IMR-90 (cell line): ENCODE results near the gene TRIM40. TPM values are rescaled to one million over a fixed set of nuclear protein-coding genes. Genes with fewer than 3 reads are reported as not detected.

Experiments
- ATAC-seq: fragments of 200-7000 bp; cut with Tn5 transposase; 2 replicates; pipeline ENCODE4 v1.9.1; 2020; ENCODE audit warnings: low read depth, mild to moderate bottlenecking, moderate library complexity
- BruUV-seq: library from RNA; stranded (reverse); fragments of 400-500 nt; replicated peaks from 2 replicates; lab custom pipeline; 2021; lab: Mats Ljungman, UMichigan
- CTCF ChIA-PET: fragments of 300-600 bp; formaldehyde crosslinking; extraction: SDS; loops from one replicate; lab custom pipeline; 2021; ENCODE audit warnings: antibody characterized with exemption; lab: Yijun Ruan, JAX
- POLR2A ChIA-PET: fragments of 300-600 bp; sonication (Branson Sonifier 250); formaldehyde crosslinking; loops from one replicate; lab custom pipeline; 2022; ENCODE audit warnings: antibody characterized with exemption; ENCODE audit not compliant: unreplicated experiment; lab: Charles Lee
- DNase-seq: peaks from one replicate; pipeline ENCODE4 v3.0.0; 2013
- H2AFZ ChIP-seq: replicated peaks from 2 replicates; pipeline ENCODE3; 2013; ENCODE audit warnings: low read length, mild to moderate bottlenecking; ENCODE audit not compliant: poor library complexity
- H2AK5ac ChIP-seq: 2 replicates; pipeline ENCODE4 v1.6.1; 2013; ENCODE audit warnings: low read depth, low read length, inconsistent platforms
- H2AK9ac ChIP-seq: replicated peaks from 2 replicates; pipeline ENCODE3; 2013; ENCODE audit warnings: mild to moderate bottlenecking, low read depth, low read length, moderate library complexity; ENCODE audit not compliant: poor library complexity
- H2BK120ac ChIP-seq: 2 replicates; pipeline ENCODE4 v1.6.1; 2013; ENCODE audit warnings: low read depth, low read length, inconsistent platforms
- H2BK15ac ChIP-seq: 3 replicates; pipeline ENCODE4 v1.6.1; 2013; ENCODE audit warnings: low read depth, low read length, inconsistent platforms
- H2BK20ac ChIP-seq: 2 replicates; pipeline ENCODE4 v1.6.1; 2013; ENCODE audit warnings: low read depth, mild to moderate bottlenecking, inconsistent platforms, low read length, moderate library complexity
- H2BK5ac ChIP-seq: 2 replicates; pipeline ENCODE4 v1.6.1; 2013; ENCODE audit warnings: mild to moderate bottlenecking, low read depth, low read length, inconsistent platforms; ENCODE audit not compliant: poor library complexity, severe bottlenecking
- H3K14ac ChIP-seq: replicated peaks from 2 replicates; pipeline ENCODE4 v1.6.1; 2013; ENCODE audit warnings: low read depth, low read length, inconsistent platforms
- H3K18ac ChIP-seq: 2 replicates; pipeline ENCODE4 v1.6.1; 2013; ENCODE audit warnings: low read depth, low read length, control low read depth
- H3K23ac ChIP-seq: 2 replicates; pipeline ENCODE4 v1.6.1; 2013; ENCODE audit warnings: low read depth, low read length, inconsistent platforms
- H3K27ac ChIP-seq: 2 replicates; pipeline ENCODE4 v1.5.1; 2013; ENCODE audit warnings: mild to moderate bottlenecking, control low read depth, low read length; ENCODE audit not compliant: insufficient read depth
- H3K27me3 ChIP-seq: 2 replicates; pipeline ENCODE4 v1.6.1; 2013; ENCODE audit warnings: low read length; ENCODE audit not compliant: control insufficient read depth, insufficient read depth
- H3K36me3 ChIP-seq: 2 replicates; pipeline ENCODE4 v1.6.1; 2013; ENCODE audit warnings: low read length, mixed read lengths; ENCODE audit not compliant: control insufficient read depth, insufficient read depth
- H3K4ac ChIP-seq: 2 replicates; pipeline ENCODE4 v1.6.1; 2013; ENCODE audit warnings: low read depth, low read length, inconsistent platforms
- H3K4me1 ChIP-seq: 2 replicates; pipeline ENCODE4 v1.6.1; 2013; ENCODE audit warnings: low read length, mixed read lengths; ENCODE audit not compliant: control insufficient read depth, insufficient read depth
- H3K4me2 ChIP-seq: 2 replicates; pipeline ENCODE4 v1.6.1; 2013; ENCODE audit warnings: low read depth, mild to moderate bottlenecking, control low read depth, low read length, moderate library complexity
- H3K4me3 ChIP-seq: 2 replicates; pipeline ENCODE4 v1.5.1; 2013; ENCODE audit warnings: low read depth, mild to moderate bottlenecking, control low read depth, low read length, moderate library complexity; ENCODE audit not compliant: insufficient read depth
- H3K56ac ChIP-seq: 2 replicates; pipeline ENCODE4 v1.6.1; 2013; ENCODE audit warnings: low read length, inconsistent platforms; ENCODE audit not compliant: insufficient read depth; ENCODE audit errors: extremely low read depth
- H3K79me1 ChIP-seq, 2 experiments: 2 replicates each; pipeline ENCODE4 v1.6.1; 2013; ENCODE audit warnings: low read length in 2 of 2, inconsistent platforms in 1 of 2, low read depth in 1 of 2
- H3K9ac ChIP-seq: 2 replicates; pipeline ENCODE4 v1.6.1; 2013; ENCODE audit warnings: low read depth, low read length, control low read depth
- H3K9me1 ChIP-seq: 2 replicates; pipeline ENCODE4 v1.6.1; 2013; ENCODE audit warnings: low read length, inconsistent platforms; ENCODE audit not compliant: insufficient read depth
- H3K9me3 ChIP-seq: 2 replicates; pipeline ENCODE4 v1.6.1; 2013; ENCODE audit warnings: low read length; ENCODE audit not compliant: control insufficient read depth, insufficient read depth
- H4K20me1 ChIP-seq: 2 replicates; pipeline ENCODE4 v1.6.1; 2013; ENCODE audit warnings: low read length, inconsistent platforms; ENCODE audit not compliant: insufficient read depth
- H4K5ac ChIP-seq: 2 replicates; pipeline ENCODE4 v1.6.1; 2013; ENCODE audit warnings: mild to moderate bottlenecking, low read depth, low read length, control low read depth
- H4K8ac ChIP-seq, 2 experiments: 2 replicates each; pipeline ENCODE4 v1.6.1; 2013; ENCODE audit warnings: low read depth in 2 of 2, low read length in 2 of 2, control low read depth in 1 of 2, inconsistent platforms in 1 of 2
- H4K91ac ChIP-seq: 2 replicates; pipeline ENCODE4 v1.6.1; 2013; ENCODE audit warnings: low read depth, low read length, inconsistent platforms; ENCODE audit not compliant: insufficient read depth
- BHLHE40 ChIP-seq: fragments of 150-350 bp; IDR thresholded peaks from 2 replicates; pipeline ENCODE4 v1.6.1; 2016; ENCODE audit warnings: mild to moderate bottlenecking, low read depth, low read length
- CHD1 ChIP-seq: IDR thresholded peaks from 2 replicates; pipeline ENCODE4 v1.6.1; 2012; ENCODE audit warnings: low read depth, low read length, improper control_type of control experiment
- FOS ChIP-seq: fragments of 150-350 bp; IDR thresholded peaks from 2 replicates; pipeline ENCODE4 v1.6.1; 2016; ENCODE audit warnings: low read depth, low read length
- MAFK ChIP-seq: IDR thresholded peaks from 2 replicates; pipeline ENCODE4 v1.6.1; 2012; ENCODE audit warnings: low read depth, low read length, improper control_type of control experiment
- MAZ ChIP-seq: IDR thresholded peaks from 2 replicates; pipeline ENCODE4 v1.6.1; 2012; ENCODE audit warnings: low read depth, mild to moderate bottlenecking, low read length, improper control_type of control experiment, moderate library complexity, borderline replicate concordance
- MXI1 ChIP-seq: IDR thresholded peaks from 2 replicates; pipeline ENCODE4 v1.6.1; 2012; ENCODE audit warnings: low read depth, mild to moderate bottlenecking, low read length, moderate library complexity, borderline replicate concordance
- NFE2L2 ChIP-seq: fragments of 150-350 bp; IDR thresholded peaks from 2 replicates; pipeline ENCODE4 v1.6.1; 2016; ENCODE audit warnings: low read depth, mild to moderate bottlenecking, low read length
- POLR2A ChIP-seq: IDR thresholded peaks from 2 replicates; pipeline ENCODE4 v1.6.1; 2012; ENCODE audit warnings: mild to moderate bottlenecking, low read depth, low read length
- RAD21 ChIP-seq: IDR thresholded peaks from 2 replicates; pipeline ENCODE4 v1.6.1; 2012; ENCODE audit warnings: low read length, improper control_type of control experiment
- RCOR1 ChIP-seq: IDR thresholded peaks from 2 replicates; pipeline ENCODE4 v1.6.1; 2012; ENCODE audit warnings: mild to moderate bottlenecking, low read length, improper control_type of control experiment; ENCODE audit not compliant: insufficient replicate concordance
- RFX5 ChIP-seq: IDR thresholded peaks from 2 replicates; pipeline ENCODE4 v1.8.0; 2012; ENCODE audit warnings: low read depth, mild to moderate bottlenecking, low read length, moderate library complexity
- WGBS, 2 experiments: methylation state at CpG; one replicate each; pipeline versions ENCODE4 v1.1.5 to v1.1.7; 2013; ENCODE audit warnings: missing lambda C conversion rate in 2 of 2; ENCODE audit not compliant: insufficient read length in 1 of 2; ENCODE audit errors: extremely low coverage in 2 of 2; 5-methylcytosine and 5-hydroxymethylcytosine counted together
- dilution Hi-C: fragments of 300-500 bp; cut with HindIII; formaldehyde crosslinking; loops from one replicate; pipeline ENCODE4 v1.14.3; 2018; ENCODE audit warnings: low sequenced_read_pairs; ENCODE audit not compliant: unreplicated experiment
- in situ Hi-C: fragments of 300-500 bp; cut with MboI; formaldehyde crosslinking; loops from 3 replicates; pipeline ENCODE4 v1.14.3; 2019; ENCODE audit warnings: low sequenced_read_pairs, inconsistent platforms, mixed read lengths
- intact Hi-C: fragments of 100-400 bp; cut with micrococcal nuclease; formaldehyde crosslinking; loops from 2 replicates; pipeline ENCODE4 v1.10.0; 2022
- polyA plus RNA-seq, 3 experiments: library from polyadenylated mRNA; depleted of rRNA; stranded (reverse); fragments of >200 nt; gene quantifications; 2 replicates each; pipeline ENCODE4 v1.2.3, GENCODE V29; 2012; ENCODE audit warnings: low replicate concordance in 1 of 3
- total RNA-seq: library from RNA; depleted of rRNA; stranded (reverse); fragments of >200 nt; gene quantifications from 2 replicates; pipeline ENCODE4 v1.2.3, GENCODE V29; 2012
- TF ChIP-seq, protein P1 (sequence below): conservative IDR thresholded peaks from 2 replicates; pipeline ENCODE4 v1.5.1; 2012; ENCODE audit warnings: mild to moderate bottlenecking, low read depth, low read length, improper control_type of control experiment

TRIM40 gene
- total and polyA plus RNA-seq, 2 of the 4 experiments (the other 2 are of a cell fraction), result not detected

DNA sequence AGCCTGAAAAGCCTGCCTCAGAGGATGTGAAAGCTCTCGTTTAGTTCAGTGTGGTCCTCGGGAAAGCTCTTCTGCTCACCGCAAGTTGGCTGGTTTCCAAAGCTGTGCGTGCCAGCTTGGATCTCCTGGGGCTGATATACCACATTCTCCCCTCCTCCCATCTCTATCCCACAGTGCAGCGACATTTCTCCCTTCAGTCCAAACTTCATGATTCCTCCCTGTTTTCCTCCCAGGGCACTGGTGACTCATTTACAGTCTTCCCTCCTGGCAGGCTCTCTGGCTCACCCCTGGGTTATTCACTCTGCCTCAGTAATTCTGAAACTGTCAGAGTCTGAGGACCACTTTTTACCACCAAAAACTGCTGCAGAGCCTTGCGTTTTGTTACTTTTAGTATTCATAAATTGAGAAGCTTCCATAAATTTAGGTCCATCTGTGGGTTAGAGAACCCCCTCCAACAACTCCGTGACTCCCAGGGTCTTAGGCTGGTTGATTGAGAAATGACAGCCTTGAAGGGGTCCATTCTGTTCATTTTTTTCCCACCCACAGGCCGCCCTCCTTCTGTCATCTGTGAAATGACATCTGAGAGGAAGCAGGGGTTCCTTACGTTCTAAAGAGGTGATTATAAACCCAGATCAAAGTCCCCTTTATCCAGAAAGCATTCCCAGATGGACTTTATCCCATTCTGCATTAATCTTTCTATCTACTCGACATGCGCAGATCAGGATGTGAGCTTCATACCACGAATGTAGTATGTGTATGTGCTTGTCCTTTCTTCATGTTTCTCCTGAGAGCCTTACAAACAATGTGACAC lies 19.0 kb downstream of the TRIM40 start:
- Histone ChIP-seq H4K91ac (no peak overlapping the region), H3K4me1 (no peaks in the 10 kb centered on the region), H2BK20ac (no peak overlapping the region), H3K4ac (no peak overlapping the region), H3K9me1 (no peaks in the 10 kb centered on the region), H2AFZ (no peak overlapping the region), H3K9me3 (no peaks in the 10 kb centered on the region), H3K9ac (no peak overlapping the region), H2BK5ac (no peak overlapping the region), H4K5ac (no peak overlapping the region), H2AK5ac (no peak overlapping the region), H2AK9ac (no peak overlapping the region), H4K20me1 (no peaks in the 10 kb centered on the region), H3K27ac (no peak overlapping the region), H3K79me1 (no peaks in the 10 kb centered on the region), H2BK15ac (no peak overlapping the region), H2BK120ac (no peak overlapping the region), H3K56ac (no peak overlapping the region), H3K18ac (no peak overlapping the region), H3K27me3 (peaks cover 29% of the 10 kb centered on the region), H3K23ac (no peak overlapping the region), H3K14ac (no peak overlapping the region), H3K36me3 (no peaks in the 10 kb centered on the region), H3K4me3 (no peak overlapping the region), H4K8ac (no peak overlapping the region), H3K4me2 (no peak overlapping the region)
- dilution Hi-C loops, result no loop called here
- POLR2A ChIA-PET, result no interaction called here
- ATAC-seq, result peak; percentile 85
- DNase-seq, result peak; percentile 50
- intact Hi-C loops, result no loop called here
- BruUV-seq, result no TSS peak
- TF ChIP-seq RFX5, result no peak
- TF ChIP-seq FOS, result 0 out of 2 replicates have a peak, but pooled peaks have one; percentile 15
- TF ChIP-seq MXI1, result no peak
- TF ChIP-seq, protein P1, sequence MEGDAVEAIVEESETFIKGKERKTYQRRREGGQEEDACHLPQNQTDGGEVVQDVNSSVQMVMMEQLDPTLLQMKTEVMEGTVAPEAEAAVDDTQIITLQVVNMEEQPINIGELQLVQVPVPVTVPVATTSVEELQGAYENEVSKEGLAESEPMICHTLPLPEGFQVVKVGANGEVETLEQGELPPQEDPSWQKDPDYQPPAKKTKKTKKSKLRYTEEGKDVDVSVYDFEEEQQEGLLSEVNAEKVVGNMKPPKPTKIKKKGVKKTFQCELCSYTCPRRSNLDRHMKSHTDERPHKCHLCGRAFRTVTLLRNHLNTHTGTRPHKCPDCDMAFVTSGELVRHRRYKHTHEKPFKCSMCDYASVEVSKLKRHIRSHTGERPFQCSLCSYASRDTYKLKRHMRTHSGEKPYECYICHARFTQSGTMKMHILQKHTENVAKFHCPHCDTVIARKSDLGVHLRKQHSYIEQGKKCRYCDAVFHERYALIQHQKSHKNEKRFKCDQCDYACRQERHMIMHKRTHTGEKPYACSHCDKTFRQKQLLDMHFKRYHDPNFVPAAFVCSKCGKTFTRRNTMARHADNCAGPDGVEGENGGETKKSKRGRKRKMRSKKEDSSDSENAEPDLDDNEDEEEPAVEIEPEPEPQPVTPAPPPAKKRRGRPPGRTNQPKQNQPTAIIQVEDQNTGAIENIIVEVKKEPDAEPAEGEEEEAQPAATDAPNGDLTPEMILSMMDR, result no peak
- TF ChIP-seq NFE2L2, result no peak
- no peak for TF ChIP-seq POLR2A
- no peak for TF ChIP-seq MAFK
- TF ChIP-seq MAZ, result no peak
- TF ChIP-seq RAD21, result no peak
- TF ChIP-seq RCOR1, result no peak
- 0 out of 2 replicates have a peak, but pooled peaks have one; percentile 18 for TF ChIP-seq BHLHE40
- TF ChIP-seq CHD1, result no peak
- 20% methylated on average over 5 of the region's 12 CpGs; no CpG with 5 or more reads in 1 of the 2 experiments for WGBS, 2 experiments
- CTCF ChIA-PET, result no interaction called here
- in situ Hi-C loops, result no loop called here
